Measurements from ENCODE around the gene AGRP.

AGRP gene

GRCh38 chr16:67480833-67481560, 2.4 kb downstream of the AGRP start, which contains the start of gene ATP6V0D1 (continued):
- no peak for TF ChIP-seq GLIS2 (tag by site-specific recombination; IDR thresholded peaks at IDR 0.05)
- no peak for TF ChIP-seq ZNF175 (tag by site-specific recombination; IDR thresholded peaks at IDR 0.05)
- TF ChIP-seq ZBTB17 (tag by site-specific recombination; IDR thresholded peaks at IDR 0.05): peak; percentile 41
- TF ChIP-seq KLF17 (tag by site-specific recombination; IDR thresholded peaks at IDR 0.05): peak; percentile 43; the same call in 1 of the 2 replicates
- TF ChIP-seq ZNF266 (tag by site-specific recombination; IDR thresholded peaks at IDR 0.05; ENCODE audit: low read depth): no peak
- no peak for TF ChIP-seq ZNF473 (tag by site-specific recombination; IDR thresholded peaks at IDR 0.05)
- TF ChIP-seq MYNN (tag by site-specific recombination; IDR thresholded peaks at IDR 0.05; ENCODE audit: borderline replicate concordance): no peak
- no peak for TF ChIP-seq ZNF623 (tag by site-specific recombination; IDR thresholded peaks at IDR 0.05)
- no peak for TF ChIP-seq ZBTB49 (tag by site-specific recombination; IDR thresholded peaks at IDR 0.05; ENCODE audit: low read depth)
- no peak for TF ChIP-seq ZNF48 (tag by site-specific recombination; IDR thresholded peaks at IDR 0.05)
- no peak for TF ChIP-seq ZNF530 (tag by site-specific recombination; IDR thresholded peaks at IDR 0.05; ENCODE audit: low read depth)
- TF ChIP-seq ZNF19 (tag by site-specific recombination; IDR thresholded peaks at IDR 0.05; ENCODE audit: low read depth): no peak
- no peak for TF ChIP-seq ZNF544 (tag by site-specific recombination; IDR thresholded peaks at IDR 0.05)
- no peak for TF ChIP-seq TCF7L2 (IDR thresholded peaks at IDR 0.05; ENCODE audit: borderline replicate concordance, low read depth, low read length)
- no peak for TF ChIP-seq HOXC10 (CRISPR knock-in tag; IDR thresholded peaks at IDR 0.05)
- no peak for TF ChIP-seq ZNF423 (tag by site-specific recombination; IDR thresholded peaks at IDR 0.05)
- no peak for TF ChIP-seq PBX3 (CRISPR knock-in tag; IDR thresholded peaks at IDR 0.05)
- peak; percentile 50; the same call in 1 of the 2 replicates for TF ChIP-seq PATZ1 (tag by site-specific recombination; IDR thresholded peaks at IDR 0.05)
- TF ChIP-seq ZNF548 (tag by site-specific recombination; IDR thresholded peaks at IDR 0.05): no peak
- TF ChIP-seq IKZF3 (tag by site-specific recombination; IDR thresholded peaks at IDR 0.05): no peak
- no peak for TF ChIP-seq ZNF624 (tag by site-specific recombination; IDR thresholded peaks at IDR 0.05)
- TF ChIP-seq ZNF701 (tag by site-specific recombination; IDR thresholded peaks at IDR 0.05): no peak
- TF ChIP-seq ZNF133 (tag by site-specific recombination; IDR thresholded peaks at IDR 0.05): no peak
- TF ChIP-seq ZNF677 (tag by site-specific recombination; IDR thresholded peaks at IDR 0.05): no peak
- TF ChIP-seq SP7 (tag by site-specific recombination; IDR thresholded peaks at IDR 0.05): peak; percentile 79
- no peak for TF ChIP-seq ZNF302 (tag by site-specific recombination; IDR thresholded peaks at IDR 0.05; ENCODE audit: low read depth)
- peak; percentile 95 for TF ChIP-seq KLF16 (tag by site-specific recombination; IDR thresholded peaks at IDR 0.05)
- no peak for TF ChIP-seq ZNF555 (tag by site-specific recombination; conservative IDR thresholded peaks at IDR 0.05)
- no peak for TF ChIP-seq ZNF202 (tag by site-specific recombination; IDR thresholded peaks at IDR 0.05; ENCODE audit: borderline replicate concordance)
- no peak for TF ChIP-seq ZNF791 (tag by site-specific recombination; IDR thresholded peaks at IDR 0.05)
- no peak for TF ChIP-seq PRDM6 (tag by site-specific recombination; IDR thresholded peaks at IDR 0.05)
- TF ChIP-seq ZNF24 (tag by site-specific recombination; IDR thresholded peaks at IDR 0.05): peak; percentile 93
- no peak for TF ChIP-seq ZNF114 (tag by site-specific recombination; IDR thresholded peaks at IDR 0.05)
- no peak for TF ChIP-seq ZNF830 (tag by site-specific recombination; IDR thresholded peaks at IDR 0.05; ENCODE audit: low read depth)
- TF ChIP-seq ZNF629 (tag by site-specific recombination; IDR thresholded peaks at IDR 0.05): peak; percentile 63

Measured in HEK293 (cell line).